Hepatocyte (in vitro differentiated cells): ENCODE data around the gene INO80B.
"Not testable (repeated sequence)": the region's sequence is repeated elsewhere in the genome, so short reads cannot be mapped to it uniquely, and the experiment has no call there.

Source experiments
- EZH2 ChIP-seq: fragments of 200-600 bp; sonication (generic); IDR thresholded peaks from 2 replicates; pipeline ENCODE4 v1.6.1; 2016; ENCODE audit warnings: antibody characterized with exemption, mild to moderate bottlenecking, borderline replicate concordance
- EZH2phosphoT487 ChIP-seq: fragments of 200-600 bp; sonication (generic); IDR thresholded peaks from one replicate; pipeline ENCODE4 v1.6.1; 2018; ENCODE audit warnings: antibody characterized with exemption, mild to moderate bottlenecking, low read depth, moderate library complexity; ENCODE audit not compliant: unreplicated experiment, severe bottlenecking
- TF ChIP-seq, protein P1 (sequence below): fragments of 200-600 bp; sonication (generic); IDR thresholded peaks from 2 replicates; pipeline ENCODE4 v1.5.1; 2016; ENCODE audit warnings: antibody characterized with exemption, mild to moderate bottlenecking; ENCODE audit not compliant: poor library complexity

GRCh38 chr2:74442483-74443297 is 12.2 kb upstream of the INO80B start:
- TF ChIP-seq, protein P1, sequence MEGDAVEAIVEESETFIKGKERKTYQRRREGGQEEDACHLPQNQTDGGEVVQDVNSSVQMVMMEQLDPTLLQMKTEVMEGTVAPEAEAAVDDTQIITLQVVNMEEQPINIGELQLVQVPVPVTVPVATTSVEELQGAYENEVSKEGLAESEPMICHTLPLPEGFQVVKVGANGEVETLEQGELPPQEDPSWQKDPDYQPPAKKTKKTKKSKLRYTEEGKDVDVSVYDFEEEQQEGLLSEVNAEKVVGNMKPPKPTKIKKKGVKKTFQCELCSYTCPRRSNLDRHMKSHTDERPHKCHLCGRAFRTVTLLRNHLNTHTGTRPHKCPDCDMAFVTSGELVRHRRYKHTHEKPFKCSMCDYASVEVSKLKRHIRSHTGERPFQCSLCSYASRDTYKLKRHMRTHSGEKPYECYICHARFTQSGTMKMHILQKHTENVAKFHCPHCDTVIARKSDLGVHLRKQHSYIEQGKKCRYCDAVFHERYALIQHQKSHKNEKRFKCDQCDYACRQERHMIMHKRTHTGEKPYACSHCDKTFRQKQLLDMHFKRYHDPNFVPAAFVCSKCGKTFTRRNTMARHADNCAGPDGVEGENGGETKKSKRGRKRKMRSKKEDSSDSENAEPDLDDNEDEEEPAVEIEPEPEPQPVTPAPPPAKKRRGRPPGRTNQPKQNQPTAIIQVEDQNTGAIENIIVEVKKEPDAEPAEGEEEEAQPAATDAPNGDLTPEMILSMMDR, result not testable (repeated sequence)
- not testable (repeated sequence) for TF ChIP-seq EZH2, EZH2phosphoT487
